Activated T-helper 1 cell treated with anti-CD3 and anti-CD28 coated beads, Interleukin-12 subunit alpha, Interleukin-12 subunit beta, Interleukin-2, Interleukin-4 antibody, amounts not matched to agents 30 ng/mL and 10 ng/mL and 1 ng/mL, durations not matched to agents 14 hours and 24 hours and 36 hours (primary cell): ENCODE results near the gene FLNB. TPM values are rescaled to one million over a fixed set of nuclear protein-coding genes. Genes with fewer than 3 reads are reported as not detected.
A peak's percentile ranks its signal among the peaks of the same experiment; 100 is the strongest.

Source experiments
- DNase-seq: peaks from one replicate; pipeline ENCODE4 v3.0.0; 2021; ENCODE audit warnings: low spot score
- H3K27ac Mint-ChIP-seq: one replicate; pipeline ENCODE4 v1.8.0; 2021; ENCODE audit warnings: mild to moderate bottlenecking, mixed read lengths
- H3K27me3 Mint-ChIP-seq: one replicate; pipeline ENCODE4 v1.8.0; 2022; ENCODE audit warnings: mild to moderate bottlenecking, moderate library complexity, mixed read lengths; ENCODE audit not compliant: insufficient read depth
- H3K36me3 Mint-ChIP-seq: one replicate; pipeline ENCODE4 v1.8.0; 2021; ENCODE audit warnings: low read depth, mixed read lengths
- H3K4me1 Mint-ChIP-seq: one replicate; pipeline ENCODE4 v1.8.0; 2021; ENCODE audit warnings: low read depth, mixed read lengths
- H3K4me3 Mint-ChIP-seq: one replicate; pipeline ENCODE4 v1.8.0; 2021; ENCODE audit warnings: mild to moderate bottlenecking, moderate library complexity, mixed read lengths
- H3K9me3 Mint-ChIP-seq: one replicate; pipeline ENCODE4 v1.8.0; 2021; ENCODE audit warnings: mixed read lengths
- intact Hi-C: fragments of 100-400 bp; cut with micrococcal nuclease; formaldehyde crosslinking; loops from one replicate; pipeline ENCODE4 v1.15.1; 2024
- total RNA-seq: library from RNA; stranded (reverse); gene quantifications from 2 replicates; pipeline ENCODE4 v1.2.3, GENCODE V29; 2022

The FLNB gene
- total RNA-seq, 1 donor from 2014 or later = 24.1 TPM

GRCh38 chr3:58063022-58063815, 55.0 kb downstream of the FLNB start:
- Mint-ChIP-seq H3K36me3 (no peaks in the 10 kb centered on the region), H3K4me1 (peaks cover 9% of the 10 kb centered on the region), H3K9me3 (no peaks in the 10 kb centered on the region), H3K4me3 (no peak overlapping the region), H3K27me3 (no peaks in the 10 kb centered on the region), H3K27ac (no peak overlapping the region)
- no peak for DNase-seq
- intact Hi-C loops = no loop called here

DNA sequence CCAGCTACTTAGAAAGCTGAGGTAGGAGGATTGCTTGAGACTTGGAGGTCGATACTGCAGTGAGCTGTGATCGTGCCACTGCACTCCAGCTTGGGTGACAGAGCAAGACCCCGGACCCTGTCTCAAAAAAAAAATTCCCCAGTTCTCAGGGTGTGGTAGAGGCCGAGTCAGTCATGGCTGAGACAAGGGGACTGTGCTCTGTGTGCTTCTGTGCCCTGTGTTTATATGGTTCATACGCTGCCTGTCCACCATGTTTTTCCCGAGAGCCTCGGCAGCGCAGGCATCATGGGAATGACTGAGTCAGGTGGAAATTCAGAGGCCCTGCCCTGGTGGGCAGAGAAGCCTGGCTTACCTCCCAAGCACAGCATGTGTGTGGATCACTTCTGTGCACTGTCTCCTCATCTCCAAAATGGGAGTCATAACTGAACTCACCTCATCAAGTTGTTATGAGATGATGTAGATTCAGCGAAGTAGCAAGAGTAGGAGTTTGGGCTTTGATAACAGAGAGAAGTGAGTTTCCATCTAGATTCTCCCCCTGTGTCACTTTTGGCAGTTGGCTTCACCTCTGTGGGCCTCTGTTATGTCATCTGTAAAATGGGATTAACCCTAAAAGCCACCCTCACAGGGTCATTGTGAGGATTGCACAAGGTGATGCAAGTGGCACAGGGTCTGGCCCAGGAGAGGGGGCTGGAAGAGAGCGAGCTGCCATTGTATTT, 56.9 kb downstream of the FLNB start:
- Mint-ChIP-seq H3K27ac (no peak overlapping the region), H3K9me3 (no peaks in the 10 kb centered on the region), H3K4me1 (peaks cover 5% of the 10 kb centered on the region), H3K4me3 (no peak overlapping the region), H3K36me3 (no peaks in the 10 kb centered on the region), H3K27me3 (no peaks in the 10 kb centered on the region)
- intact Hi-C loops = no loop called here
- no peak for DNase-seq

DNA sequence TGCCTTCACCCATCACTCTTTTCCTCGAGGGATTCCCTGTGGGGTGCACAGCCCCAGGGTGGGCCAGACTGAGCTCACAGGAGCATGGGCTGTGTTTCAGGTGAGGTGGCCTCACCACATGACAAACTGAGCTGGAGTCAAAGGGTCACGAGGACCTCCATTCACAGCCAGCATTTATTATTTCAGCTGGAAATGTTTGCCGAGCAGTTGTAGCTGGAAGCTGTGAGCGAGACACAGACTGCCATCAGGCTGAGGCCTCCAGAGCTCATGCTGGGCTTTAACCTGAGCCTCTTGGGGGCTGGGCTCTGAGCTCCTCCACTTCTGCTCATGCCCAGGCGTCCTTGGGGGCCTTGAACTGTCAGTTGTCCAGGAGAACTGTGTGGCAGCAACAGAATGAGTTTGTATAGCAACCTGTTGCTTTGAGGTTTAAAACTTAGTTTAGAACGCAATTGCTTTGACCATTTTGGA, 57.5 kb downstream of the FLNB start:
- Mint-ChIP-seq H3K9me3 (no peaks in the 10 kb centered on the region), H3K4me1 (peaks cover 5% of the 10 kb centered on the region), H3K4me3 (no peak overlapping the region), H3K36me3 (no peaks in the 10 kb centered on the region), H3K27me3 (no peaks in the 10 kb centered on the region), H3K27ac (no peak overlapping the region)
- DNase-seq = no peak
- intact Hi-C loops = no loop called here

DNA sequence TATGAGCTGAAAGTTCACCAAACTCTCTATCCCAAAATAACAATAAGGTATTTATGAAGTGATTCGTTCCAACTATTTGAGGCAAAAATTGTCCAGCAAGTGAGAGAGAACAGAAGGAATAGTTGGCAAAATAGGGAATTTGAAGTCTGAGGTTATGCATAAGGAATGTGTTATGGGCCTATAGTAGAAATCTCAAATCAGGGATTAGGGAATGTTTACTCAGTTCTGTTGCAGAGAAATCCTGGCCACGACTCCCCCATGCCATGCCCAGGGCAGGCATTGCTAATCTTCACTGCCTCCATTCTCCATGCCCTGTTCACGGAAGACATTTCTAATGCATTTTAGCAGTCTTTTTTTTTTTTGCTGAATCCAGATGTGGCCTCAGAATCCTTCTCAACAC, 58.6 kb downstream of the FLNB start:
- Mint-ChIP-seq H3K4me3 (no peak overlapping the region), H3K36me3 (no peaks in the 10 kb centered on the region), H3K27me3 (no peaks in the 10 kb centered on the region), H3K9me3 (no peaks in the 10 kb centered on the region), H3K27ac (no peak overlapping the region), H3K4me1 (peaks cover 5% of the 10 kb centered on the region)
- no peak for DNase-seq
- intact Hi-C loops = no loop called here

- H3K27me3 Mint-ChIP-seq = no peaks in the 10 kb centered on the region
- H3K4me3 Mint-ChIP-seq = no peak overlapping the region
- no peaks in the 10 kb centered on the region for H3K36me3 Mint-ChIP-seq
- peaks cover 5% of the 10 kb centered on the region for H3K4me1 Mint-ChIP-seq
- intact Hi-C loops = no loop called here
- no peak for DNase-seq
- no peak overlapping the region for H3K27ac Mint-ChIP-seq
- H3K9me3 Mint-ChIP-seq = no peaks in the 10 kb centered on the region
Measured at GRCh38 chr3:58068122-58068809, 60.0 kb downstream of the FLNB start.

DNA sequence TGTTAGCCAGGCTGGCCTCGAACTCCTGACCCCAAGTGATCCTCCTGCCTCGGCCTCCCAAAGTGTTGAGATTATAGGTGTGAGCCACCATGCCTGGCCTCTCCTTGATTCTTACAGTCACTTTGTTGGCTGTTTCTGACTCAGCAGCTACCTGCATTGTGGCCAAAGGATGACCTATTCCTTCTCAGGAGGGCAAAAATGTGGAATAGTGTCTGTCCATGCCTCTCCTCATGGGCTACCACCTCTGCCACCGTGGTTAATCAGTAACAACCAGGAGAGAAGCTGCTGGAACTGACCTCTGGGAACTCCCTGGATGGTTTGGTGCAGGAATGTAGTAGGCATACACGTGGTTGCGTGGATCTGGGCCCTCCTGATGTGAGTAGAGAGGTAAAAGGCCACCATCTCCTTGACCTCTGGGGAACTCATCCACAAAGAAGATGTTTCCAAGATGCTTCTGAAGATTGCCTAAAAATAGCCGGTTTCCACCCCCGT, 63.3 kb downstream of the FLNB start:
- DNase-seq = no peak
- no peak overlapping the region for H3K4me3 Mint-ChIP-seq
- H3K27me3 Mint-ChIP-seq = no peaks in the 10 kb centered on the region
- H3K36me3 Mint-ChIP-seq = peaks cover 6% of the 10 kb centered on the region
- intact Hi-C loops = no loop called here
- peaks cover 24% of the 10 kb centered on the region for H3K4me1 Mint-ChIP-seq
- H3K27ac Mint-ChIP-seq = no peak overlapping the region
- no peaks in the 10 kb centered on the region for H3K9me3 Mint-ChIP-seq

GRCh38 chr3:58072052-58072762, 64.0 kb downstream of the FLNB start:
- no peaks in the 10 kb centered on the region for H3K9me3 Mint-ChIP-seq
- intact Hi-C loops = loop anchor here (2.0 kb wide), 1 partner anchor 63 kb away; the partner anchor contains the start of gene FLNB
- H3K27me3 Mint-ChIP-seq = no peaks in the 10 kb centered on the region
- no peak for DNase-seq
- H3K4me3 Mint-ChIP-seq = no peak overlapping the region
- H3K36me3 Mint-ChIP-seq = peaks cover 6% of the 10 kb centered on the region
- peaks cover 20% of the 10 kb centered on the region for H3K4me1 Mint-ChIP-seq
- no peak overlapping the region for H3K27ac Mint-ChIP-seq

- H3K4me3 Mint-ChIP-seq = no peak overlapping the region
- no peaks in the 10 kb centered on the region for H3K9me3 Mint-ChIP-seq
- DNase-seq = no peak
- peaks cover 10% of the 10 kb centered on the region for H3K36me3 Mint-ChIP-seq
- intact Hi-C loops = loop anchor here (2.0 kb wide), 1 partner anchor 64 kb away; the partner anchor contains the start of gene FLNB
- H3K4me1 Mint-ChIP-seq = peaks cover 22% of the 10 kb centered on the region
- H3K27me3 Mint-ChIP-seq = no peaks in the 10 kb centered on the region
- H3K27ac Mint-ChIP-seq = no peak overlapping the region
Measured at GRCh38 chr3:58072763-58073130, 64.5 kb downstream of the FLNB start.

GRCh38 chr3:58073301-58074108, 65.3 kb downstream of the FLNB start:
- H3K4me1 Mint-ChIP-seq = peaks cover 26% of the 10 kb centered on the region
- peaks cover 15% of the 10 kb centered on the region for H3K36me3 Mint-ChIP-seq
- no peak for DNase-seq
- peak overlapping the region; percentile 3 for H3K27ac Mint-ChIP-seq
- H3K9me3 Mint-ChIP-seq = no peaks in the 10 kb centered on the region
- no peaks in the 10 kb centered on the region for H3K27me3 Mint-ChIP-seq
- intact Hi-C loops = loop anchor here (2.0 kb wide), 1 partner anchor 65 kb away; the partner anchor contains the start of gene FLNB
- no peak overlapping the region for H3K4me3 Mint-ChIP-seq

- H3K4me3 Mint-ChIP-seq = peak overlapping the region; percentile 2
- peaks cover 26% of the 10 kb centered on the region for H3K4me1 Mint-ChIP-seq
- no peak for DNase-seq
- intact Hi-C loops = no loop called here
- no peaks in the 10 kb centered on the region for H3K9me3 Mint-ChIP-seq
- H3K27ac Mint-ChIP-seq = peak overlapping the region; percentile 14
- no peaks in the 10 kb centered on the region for H3K27me3 Mint-ChIP-seq
- peaks cover 18% of the 10 kb centered on the region for H3K36me3 Mint-ChIP-seq
Measured at GRCh38 chr3:58074116-58074715, 66.0 kb downstream of the FLNB start.

DNA sequence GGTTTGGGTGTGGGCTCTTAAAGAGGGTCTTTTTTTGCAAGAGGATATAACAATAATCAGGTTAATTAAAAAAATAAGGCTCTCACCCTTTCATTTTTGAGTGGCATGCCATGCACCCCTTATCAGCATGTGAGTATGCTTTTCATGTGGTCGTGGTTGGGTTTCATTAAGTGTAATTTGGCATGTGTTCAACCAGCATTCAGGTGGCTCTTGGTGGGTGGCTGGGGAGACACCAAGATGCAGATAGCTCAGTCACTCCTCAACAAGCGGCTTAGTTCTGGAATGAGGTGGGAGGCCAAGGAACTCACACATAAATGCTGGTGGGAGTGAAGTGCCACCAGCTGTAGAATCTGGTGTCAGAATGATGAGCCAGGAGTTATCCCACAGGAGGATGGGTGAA, 66.8 kb downstream of the FLNB start:
- no peaks in the 10 kb centered on the region for H3K27me3 Mint-ChIP-seq
- H3K4me1 Mint-ChIP-seq = peaks cover 26% of the 10 kb centered on the region
- no peak for DNase-seq
- H3K36me3 Mint-ChIP-seq = peaks cover 21% of the 10 kb centered on the region
- H3K9me3 Mint-ChIP-seq = no peaks in the 10 kb centered on the region
- H3K27ac Mint-ChIP-seq = no peak overlapping the region
- no peak overlapping the region for H3K4me3 Mint-ChIP-seq
- intact Hi-C loops = loop anchor here (5.0 kb wide), 1 partner anchor 33 kb away; no protein-coding TSS in a partner anchor
